Mammary epithelial cell (primary cell): ENCODE measurements around the gene FRS3.

ENCODE experiments used
- EZH2 ChIP-seq: IDR thresholded peaks from 2 replicates; pipeline ENCODE4 v1.6.1; 2012; ENCODE audit warnings: low read length, inconsistent platforms, borderline replicate concordance
- TF ChIP-seq, protein P1 (sequence below), 2 donors: IDR thresholded peaks in 1 of 2; conservative IDR thresholded peaks in 1 of 2; 2 replicates each; pipeline ENCODE4 v1.5.1; 2011 to 2012; ENCODE audit warnings: inconsistent platforms in 2 of 2, low read length in 2 of 2, mild to moderate bottlenecking in 2 of 2, control low read depth in 1 of 2, low read depth in 1 of 2; ENCODE audit not compliant: insufficient read depth in 1 of 2; ENCODE audit errors: extremely low read depth in 1 of 2

DNA sequence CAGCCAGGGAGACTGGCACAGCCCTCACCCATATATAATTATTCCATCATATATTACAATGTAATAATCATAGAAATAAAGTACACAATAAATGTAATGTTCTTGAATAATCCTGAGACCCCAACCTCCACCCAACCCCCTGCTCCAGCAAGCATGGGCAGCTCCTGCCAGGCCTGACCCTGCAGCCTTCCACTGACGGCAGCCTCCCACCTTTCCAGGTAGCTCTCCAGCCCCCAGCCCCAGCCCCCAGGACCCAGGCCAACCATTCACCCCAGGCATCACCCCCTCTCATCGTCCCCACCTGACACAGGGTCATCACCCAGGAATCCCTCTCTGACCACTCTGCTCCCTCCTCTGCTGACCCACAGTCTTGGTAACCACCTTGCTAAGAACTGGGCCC is 58.9 kb downstream of the FRS3 start:
- TF ChIP-seq, protein P1, sequence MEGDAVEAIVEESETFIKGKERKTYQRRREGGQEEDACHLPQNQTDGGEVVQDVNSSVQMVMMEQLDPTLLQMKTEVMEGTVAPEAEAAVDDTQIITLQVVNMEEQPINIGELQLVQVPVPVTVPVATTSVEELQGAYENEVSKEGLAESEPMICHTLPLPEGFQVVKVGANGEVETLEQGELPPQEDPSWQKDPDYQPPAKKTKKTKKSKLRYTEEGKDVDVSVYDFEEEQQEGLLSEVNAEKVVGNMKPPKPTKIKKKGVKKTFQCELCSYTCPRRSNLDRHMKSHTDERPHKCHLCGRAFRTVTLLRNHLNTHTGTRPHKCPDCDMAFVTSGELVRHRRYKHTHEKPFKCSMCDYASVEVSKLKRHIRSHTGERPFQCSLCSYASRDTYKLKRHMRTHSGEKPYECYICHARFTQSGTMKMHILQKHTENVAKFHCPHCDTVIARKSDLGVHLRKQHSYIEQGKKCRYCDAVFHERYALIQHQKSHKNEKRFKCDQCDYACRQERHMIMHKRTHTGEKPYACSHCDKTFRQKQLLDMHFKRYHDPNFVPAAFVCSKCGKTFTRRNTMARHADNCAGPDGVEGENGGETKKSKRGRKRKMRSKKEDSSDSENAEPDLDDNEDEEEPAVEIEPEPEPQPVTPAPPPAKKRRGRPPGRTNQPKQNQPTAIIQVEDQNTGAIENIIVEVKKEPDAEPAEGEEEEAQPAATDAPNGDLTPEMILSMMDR (conservative IDR thresholded peaks at IDR 0.05 in 1 of 2, IDR thresholded peaks at IDR 0.05 in 1 of 2; ENCODE audit: extremely low read depth in 1 of 2, insufficient read depth in 1 of 2, low read depth in 1 of 2, low read length in 2 of 2): no peak
- TF ChIP-seq EZH2: no peak
